Loucy (cell line): Measurements from ENCODE around the gene TRIM3.

Experiments
- EZH2phosphoT487 ChIP-seq: fragments of 200-600 bp; IDR thresholded peaks from 2 replicates; pipeline ENCODE4 v1.6.1; 2018; ENCODE audit warnings: antibody characterized with exemption, mild to moderate bottlenecking, moderate library complexity, borderline replicate concordance
- TF ChIP-seq, protein P1 (sequence below): fragments of 200-600 bp; sonication (generic); conservative IDR thresholded peaks from 2 replicates; pipeline ENCODE4 v1.5.1; 2014; ENCODE audit warnings: mild to moderate bottlenecking, antibody characterized with exemption, low read length

DNA sequence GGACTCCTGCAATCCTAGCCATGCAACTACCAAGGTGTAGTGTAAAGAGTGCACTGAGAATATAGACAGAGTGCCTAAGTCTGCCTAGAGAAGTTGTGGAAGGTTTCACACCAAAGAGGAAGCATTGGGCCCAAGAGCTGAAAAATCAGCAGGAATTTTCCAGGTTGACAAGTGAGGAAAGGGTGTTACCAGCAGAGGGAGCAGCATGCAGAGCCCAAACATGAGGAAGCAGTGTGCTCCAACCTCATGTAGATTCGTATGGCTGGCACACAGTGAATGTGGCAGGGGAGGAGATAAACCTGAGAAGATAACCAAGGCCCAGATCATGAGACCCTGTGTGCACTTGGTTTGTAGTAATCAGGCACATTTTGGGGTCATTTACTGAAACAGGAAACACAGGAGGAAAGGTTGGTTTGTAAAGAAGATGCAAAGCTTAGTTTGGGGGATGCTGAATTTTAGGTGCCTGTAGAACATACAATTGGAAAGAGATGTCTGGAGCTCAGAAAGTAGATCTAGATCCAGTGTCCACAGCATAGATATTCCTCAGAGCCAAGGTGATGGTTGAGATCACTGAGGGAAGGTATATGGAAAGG lies 34.7 kb downstream of the TRIM3 start:
- TF ChIP-seq, protein P1, sequence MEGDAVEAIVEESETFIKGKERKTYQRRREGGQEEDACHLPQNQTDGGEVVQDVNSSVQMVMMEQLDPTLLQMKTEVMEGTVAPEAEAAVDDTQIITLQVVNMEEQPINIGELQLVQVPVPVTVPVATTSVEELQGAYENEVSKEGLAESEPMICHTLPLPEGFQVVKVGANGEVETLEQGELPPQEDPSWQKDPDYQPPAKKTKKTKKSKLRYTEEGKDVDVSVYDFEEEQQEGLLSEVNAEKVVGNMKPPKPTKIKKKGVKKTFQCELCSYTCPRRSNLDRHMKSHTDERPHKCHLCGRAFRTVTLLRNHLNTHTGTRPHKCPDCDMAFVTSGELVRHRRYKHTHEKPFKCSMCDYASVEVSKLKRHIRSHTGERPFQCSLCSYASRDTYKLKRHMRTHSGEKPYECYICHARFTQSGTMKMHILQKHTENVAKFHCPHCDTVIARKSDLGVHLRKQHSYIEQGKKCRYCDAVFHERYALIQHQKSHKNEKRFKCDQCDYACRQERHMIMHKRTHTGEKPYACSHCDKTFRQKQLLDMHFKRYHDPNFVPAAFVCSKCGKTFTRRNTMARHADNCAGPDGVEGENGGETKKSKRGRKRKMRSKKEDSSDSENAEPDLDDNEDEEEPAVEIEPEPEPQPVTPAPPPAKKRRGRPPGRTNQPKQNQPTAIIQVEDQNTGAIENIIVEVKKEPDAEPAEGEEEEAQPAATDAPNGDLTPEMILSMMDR = peak; percentile 86
- no peak for TF ChIP-seq EZH2phosphoT487
